A673 (cell line): ENCODE data around the gene SH2D3C. TPM values are rescaled to one million over a fixed set of nuclear protein-coding genes. Genes with fewer than 3 reads are reported as not detected.

Source experiments
- BruUV-seq: library from RNA; stranded (reverse); fragments of 400-500 nt; replicated peaks from 2 replicates; lab custom pipeline; 2021; lab: Mats Ljungman, UMichigan
- CTCF ChIA-PET: fragments of 300-600 bp; sonication (Branson Sonifier 250); formaldehyde crosslinking; loops from one replicate; lab custom pipeline; 2022; ENCODE audit warnings: antibody characterized with exemption; lab: Charles Lee
- POLR2A ChIA-PET: fragments of 300-600 bp; sonication (Branson Sonifier 250); formaldehyde crosslinking; loops from one replicate; lab custom pipeline; 2022; ENCODE audit warnings: antibody characterized with exemption; ENCODE audit not compliant: low non-redundant PET; lab: Charles Lee
- DNase-seq: peaks from one replicate; pipeline ENCODE4 v3.0.0-alpha.2; 2015; ENCODE audit warnings: low spot score
- H3K27ac ChIP-seq: fragments of 200-600 bp; sonication (generic); 2 replicates; pipeline ENCODE4 v1.5.1; 2016; ENCODE audit warnings: mixed run types, low read depth, mild to moderate bottlenecking, mixed read lengths, antibody characterized with exemption, low read length; ENCODE audit not compliant: poor library complexity, severe bottlenecking
- H3K27me3 ChIP-seq: fragments of 200-600 bp; sonication (generic); replicated peaks from 2 replicates; pipeline ENCODE4 v1.6.1; 2017; ENCODE audit warnings: mixed run types, low read depth, mild to moderate bottlenecking, mixed read lengths, antibody characterized with exemption, low read length; ENCODE audit not compliant: insufficient read depth, poor library complexity
- H3K36me3 ChIP-seq: fragments of 200-600 bp; sonication (generic); 2 replicates; pipeline ENCODE4 v1.6.1; 2016; ENCODE audit warnings: mixed run types, mild to moderate bottlenecking, mixed read lengths, antibody characterized with exemption, low read length; ENCODE audit not compliant: insufficient read depth, poor library complexity, severe bottlenecking
- H3K4me1 ChIP-seq: fragments of 200-600 bp; sonication (generic); 2 replicates; pipeline ENCODE4 v1.6.1; 2017; ENCODE audit warnings: mixed run types, mild to moderate bottlenecking, mixed read lengths, antibody characterized with exemption, low read length; ENCODE audit not compliant: insufficient read depth, poor library complexity, severe bottlenecking
- H3K4me3 ChIP-seq: fragments of 200-600 bp; sonication (generic); 2 replicates; pipeline ENCODE4 v1.5.1; 2016; ENCODE audit warnings: low read depth, mixed run types, mild to moderate bottlenecking, mixed read lengths, low read length; ENCODE audit not compliant: poor library complexity, severe bottlenecking
- H3K9me3 ChIP-seq: fragments of 200-600 bp; sonication (generic); 2 replicates; pipeline ENCODE4 v1.6.1; 2016; ENCODE audit warnings: mixed run types, low read depth, mild to moderate bottlenecking, mixed read lengths, antibody characterized with exemption, low read length; ENCODE audit not compliant: poor library complexity, severe bottlenecking
- EZH2 ChIP-seq: fragments of 200-600 bp; sonication (generic); IDR thresholded peaks from 2 replicates; pipeline ENCODE4 v1.6.1; 2017; ENCODE audit warnings: borderline replicate concordance, low read depth, mild to moderate bottlenecking, mixed read lengths, antibody characterized with exemption, low read length; ENCODE audit not compliant: poor library complexity, severe bottlenecking
- intact Hi-C: fragments of 100-400 bp; cut with micrococcal nuclease; formaldehyde crosslinking; loops from one replicate; pipeline ENCODE4 v1.10.0; 2022; ENCODE audit not compliant: unreplicated experiment
- total RNA-seq: library from RNA; stranded (reverse); gene quantifications from 2 replicates; pipeline ENCODE4 v1.2.3, GENCODE V29; 2021
- TF ChIP-seq, protein P1 (sequence below): fragments of 300-800, 200-600 bp; sonication (generic); conservative IDR thresholded peaks from 2 replicates; pipeline ENCODE4 v1.5.1; 2017; ENCODE audit warnings: low read depth, mild to moderate bottlenecking, antibody characterized with exemption, low read length, moderate library complexity, mixed read lengths

The SH2D3C gene
- total RNA-seq, 1 experiment from 2014 or later = not detected

DNA sequence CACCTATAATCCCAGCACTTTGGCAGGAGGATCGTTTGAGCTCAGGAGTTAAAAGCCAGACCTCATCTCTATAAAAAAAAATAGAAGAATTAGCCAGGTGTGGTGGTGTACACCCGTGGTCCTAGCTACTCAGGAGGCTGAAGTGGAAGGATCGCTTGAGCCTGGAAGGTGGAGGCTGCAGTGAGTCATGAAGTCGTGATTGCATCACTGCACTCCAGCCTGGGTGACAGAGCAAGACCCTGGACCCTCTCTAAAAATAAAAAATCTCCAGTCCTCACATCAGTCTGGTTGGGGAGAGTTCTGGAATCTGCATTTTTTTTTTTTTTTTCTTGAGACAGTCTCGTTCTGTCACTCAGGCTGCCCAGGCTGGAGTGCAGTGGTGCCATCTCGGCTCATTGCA is 33.5 kb upstream of the SH2D3C start:
- CTCF ChIA-PET = no interaction called here
- intact Hi-C loops = no loop called here
- Histone ChIP-seq H3K4me3 (no peak overlapping the region), H3K36me3 (peaks cover 49% of the 10 kb centered on the region), H3K4me1 (no peaks in the 10 kb centered on the region), H3K9me3 (no peaks in the 10 kb centered on the region), H3K27me3 (no peaks in the 10 kb centered on the region), H3K27ac (no peak overlapping the region)
- BruUV-seq = no TSS peak
- POLR2A ChIA-PET = interaction anchor here (0.7 kb wide), 1 partner anchor 567 kb away, joined by 3 read pairs; no protein-coding TSS in a partner anchor
- TF ChIP-seq, protein P1, sequence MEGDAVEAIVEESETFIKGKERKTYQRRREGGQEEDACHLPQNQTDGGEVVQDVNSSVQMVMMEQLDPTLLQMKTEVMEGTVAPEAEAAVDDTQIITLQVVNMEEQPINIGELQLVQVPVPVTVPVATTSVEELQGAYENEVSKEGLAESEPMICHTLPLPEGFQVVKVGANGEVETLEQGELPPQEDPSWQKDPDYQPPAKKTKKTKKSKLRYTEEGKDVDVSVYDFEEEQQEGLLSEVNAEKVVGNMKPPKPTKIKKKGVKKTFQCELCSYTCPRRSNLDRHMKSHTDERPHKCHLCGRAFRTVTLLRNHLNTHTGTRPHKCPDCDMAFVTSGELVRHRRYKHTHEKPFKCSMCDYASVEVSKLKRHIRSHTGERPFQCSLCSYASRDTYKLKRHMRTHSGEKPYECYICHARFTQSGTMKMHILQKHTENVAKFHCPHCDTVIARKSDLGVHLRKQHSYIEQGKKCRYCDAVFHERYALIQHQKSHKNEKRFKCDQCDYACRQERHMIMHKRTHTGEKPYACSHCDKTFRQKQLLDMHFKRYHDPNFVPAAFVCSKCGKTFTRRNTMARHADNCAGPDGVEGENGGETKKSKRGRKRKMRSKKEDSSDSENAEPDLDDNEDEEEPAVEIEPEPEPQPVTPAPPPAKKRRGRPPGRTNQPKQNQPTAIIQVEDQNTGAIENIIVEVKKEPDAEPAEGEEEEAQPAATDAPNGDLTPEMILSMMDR = no peak
- TF ChIP-seq EZH2 = no peak
- DNase-seq = no peak

DNA sequence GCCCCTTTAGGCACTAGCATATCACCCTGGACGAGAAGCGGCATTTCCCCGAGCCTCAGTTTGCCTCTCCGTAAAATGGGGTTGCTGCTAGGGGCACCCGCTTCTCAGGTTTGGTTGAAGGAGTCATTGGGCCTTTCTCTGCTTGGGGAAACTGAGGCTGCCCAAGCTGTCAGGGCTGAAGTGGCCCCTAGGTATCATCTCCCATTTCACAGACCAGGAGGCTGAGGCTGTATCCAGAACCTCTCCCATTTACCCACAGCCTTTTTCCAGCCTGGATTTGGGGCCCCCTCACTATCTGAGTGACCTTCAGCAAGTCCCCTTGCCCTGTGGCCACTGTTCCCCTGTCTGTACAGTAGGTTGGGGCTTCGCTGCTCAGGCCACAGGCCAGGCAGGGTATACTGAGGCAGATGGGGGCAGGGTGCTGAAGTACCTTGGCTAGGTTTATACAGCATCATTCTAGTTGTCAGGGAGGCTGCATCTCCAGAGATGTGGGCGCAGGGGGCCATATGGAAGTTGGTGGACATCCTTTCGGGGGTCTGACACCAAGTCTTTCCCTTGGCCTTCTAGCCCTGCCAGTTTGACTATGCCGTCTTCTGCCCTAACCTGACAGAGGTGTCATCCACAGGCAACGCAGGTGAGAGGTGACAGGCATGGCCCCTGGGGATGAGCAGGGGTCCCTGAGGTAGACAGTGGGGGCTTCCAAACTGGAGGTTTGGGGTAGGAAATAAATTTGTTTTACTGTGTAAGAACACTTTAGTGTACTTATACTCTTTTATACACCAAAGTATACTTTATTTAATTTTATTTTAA is 32.1 kb upstream of the SH2D3C start:
- H3K27ac ChIP-seq = no peak overlapping the region
- DNase-seq = no peak
- CTCF ChIA-PET = no interaction called here
- H3K36me3 ChIP-seq = peaks cover 56% of the 10 kb centered on the region
- H3K9me3 ChIP-seq = no peaks in the 10 kb centered on the region
- H3K4me1 ChIP-seq = no peaks in the 10 kb centered on the region
- POLR2A ChIA-PET = no interaction called here
- H3K4me3 ChIP-seq = no peak overlapping the region
- intact Hi-C loops = no loop called here
- no peaks in the 10 kb centered on the region for H3K27me3 ChIP-seq
- no TSS peak for BruUV-seq
- TF ChIP-seq EZH2 = no peak
- TF ChIP-seq, protein P1 = no peak

DNA sequence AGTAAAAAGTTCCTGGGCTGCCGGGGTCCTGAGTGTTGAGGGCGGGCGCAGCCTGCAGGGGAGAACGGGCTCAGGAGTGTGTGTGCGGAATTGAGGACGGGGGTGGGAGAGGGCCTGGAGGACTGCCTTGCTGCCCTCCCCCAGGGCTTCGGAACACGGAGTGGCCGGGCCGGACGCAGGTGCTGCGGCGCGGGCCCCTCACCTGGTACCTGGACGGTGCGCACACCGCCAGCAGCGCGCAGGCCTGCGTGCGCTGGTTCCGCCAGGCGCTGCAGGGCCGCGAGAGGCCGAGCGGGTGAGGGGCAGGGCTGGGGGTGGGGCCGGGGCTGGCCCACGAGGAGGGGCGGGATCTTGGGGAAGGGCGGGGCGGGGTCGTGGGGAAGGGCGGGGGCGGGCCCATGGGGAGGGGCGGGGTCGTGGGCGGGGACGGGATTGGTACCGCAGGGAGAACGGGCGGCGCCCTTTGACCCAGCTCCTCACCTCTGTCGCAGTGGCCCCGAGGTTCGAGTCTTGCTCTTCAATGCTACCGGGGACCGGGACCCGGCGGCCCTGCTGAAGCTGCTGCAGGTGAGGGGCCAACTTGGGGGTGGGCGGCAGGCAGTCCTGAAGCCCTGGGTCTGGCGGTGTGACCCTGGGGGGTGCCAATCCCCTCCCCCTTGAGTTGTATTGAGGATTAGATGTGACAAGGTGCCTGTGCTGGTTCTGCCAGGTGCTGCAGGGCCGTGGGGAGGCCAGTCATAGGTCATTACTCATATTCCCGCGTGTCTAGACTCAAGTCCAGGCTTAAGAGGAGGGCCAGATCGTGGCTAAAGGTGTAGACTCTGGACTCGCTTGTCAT is 31.3 kb upstream of the SH2D3C start:
- H3K27me3 ChIP-seq = no peaks in the 10 kb centered on the region
- intact Hi-C loops = no loop called here
- ChIA-PET POLR2A (no interaction called here), CTCF (no interaction called here)
- no peak for DNase-seq
- no TSS peak for BruUV-seq
- no peaks in the 10 kb centered on the region for H3K4me1 ChIP-seq
- peaks cover 50% of the 10 kb centered on the region for H3K36me3 ChIP-seq
- H3K9me3 ChIP-seq = no peaks in the 10 kb centered on the region
- no peak overlapping the region for H3K27ac ChIP-seq
- TF ChIP-seq EZH2 = no peak
- TF ChIP-seq, protein P1 = no peak
- no peak overlapping the region for H3K4me3 ChIP-seq
